Breast epithelium (tissue), 4 donors: ENCODE data around the gene NEU3. TPM values are rescaled to one million over a fixed set of nuclear protein-coding genes. Genes with fewer than 3 reads are reported as not detected.
"Not testable (repeated sequence)": the region's sequence is repeated elsewhere in the genome, so short reads cannot be mapped to it uniquely, and the experiment has no call there.

Source experiments
- DNase-seq, 2 donors: peaks; one replicate each; pipeline ENCODE4 v3.0.0-alpha.2; 2019; ENCODE audit warnings: low spot score in 2 of 2
- H3K27ac ChIP-seq, 2 donors: fragments of 200-600 bp; sonication (generic) in 1 of 2; one replicate each; pipeline ENCODE4 v1.5.1; 2016 to 2019; ENCODE audit warnings: mild to moderate bottlenecking in 1 of 2
- H3K27me3 ChIP-seq, 2 donors: fragments of 200-600 bp; sonication (generic) in 1 of 2; one replicate each; pipeline versions ENCODE4 v1.5.1 to v1.6.0; 2017 to 2019; ENCODE audit warnings: control low read depth in 1 of 2, mild to moderate bottlenecking in 1 of 2
- H3K36me3 ChIP-seq: fragments of 200-600 bp; one replicate; pipeline ENCODE4 v1.5.1; 2019
- H3K4me1 ChIP-seq, 2 donors: fragments of 200-600 bp; sonication (generic); one replicate each; pipeline ENCODE4 v1.5.1; 2016 to 2019; ENCODE audit warnings: control low read depth in 1 of 2
- H3K4me3 ChIP-seq, 3 donors: fragments of 200-600 bp; sonication (generic); 1 replicate in 2 of 3; 2 replicates in 1 of 3; pipeline ENCODE4 v1.5.1; 2016 to 2019; ENCODE audit warnings: mild to moderate bottlenecking in 3 of 3, moderate library complexity in 2 of 3
- H3K9me3 ChIP-seq, 2 donors: fragments of 200-600 bp; sonication (generic) in 1 of 2; one replicate each; pipeline ENCODE4 v1.5.1; 2016 to 2019; ENCODE audit warnings: control low read depth in 1 of 2
- CTCF ChIP-seq, 3 donors: fragments of 450-650 bp; IDR thresholded peaks; one replicate each; pipeline ENCODE4 v1.5.1; 2016 to 2017; ENCODE audit warnings: antibody characterized with exemption in 3 of 3, mild to moderate bottlenecking in 3 of 3, moderate library complexity in 3 of 3
- POLR2A ChIP-seq: fragments of 450-650 bp; IDR thresholded peaks from one replicate; pipeline ENCODE4 v1.6.1; 2016; ENCODE audit warnings: antibody characterized with exemption, mild to moderate bottlenecking, moderate library complexity
- POLR2AphosphoS5 ChIP-seq, 3 donors: sonication (generic); formaldehyde crosslinking; IDR thresholded peaks; one replicate each; pipeline ENCODE4 v1.6.1; 2017; ENCODE audit warnings: antibody characterized with exemption in 3 of 3
- intact Hi-C: fragments of 100-400 bp; cut with DNase I; formaldehyde crosslinking; loops from one replicate; pipeline ENCODE4 v1.15.1; 2023; ENCODE audit warnings: low total_unique reads
- total RNA-seq, 3 donors: library from RNA; depleted of rRNA; stranded (reverse); fragments of >200 nt; gene quantifications; one replicate each; pipeline ENCODE4 v1.1.0, GENCODE V29; 2016

The NEU3 gene
- total RNA-seq, 3 donors from 2014 or later: 11.8 to 12.8 (median 12.4) TPM

- Histone ChIP-seq H3K36me3 (no peaks in the 10 kb centered on the region), H3K4me3 (no peak overlapping the region), H3K9me3 (no peaks in the 10 kb centered on the region), H3K4me1 (no peaks in the 10 kb centered on the region), H3K27me3 (no peaks in the 10 kb centered on the region), H3K27ac (no peak overlapping the region)
- no peak for TF ChIP-seq POLR2A
- no peak for TF ChIP-seq CTCF (IDR thresholded peaks at IDR 0.05)
- no peak for TF ChIP-seq POLR2AphosphoS5 (IDR thresholded peaks at IDR 0.05)
- no peak for DNase-seq
- intact Hi-C loops: no loop called here
Observed at GRCh38 chr11:75011872-75012271, 23.1 kb downstream of the NEU3 start.

GRCh38 chr11:75013051-75013450, 24.3 kb downstream of the NEU3 start:
- intact Hi-C loops: no loop called here
- TF ChIP-seq POLR2AphosphoS5 (IDR thresholded peaks at IDR 0.05) (no peak), CTCF (IDR thresholded peaks at IDR 0.05) (no peak), POLR2A (no peak)
- no peak overlapping the region for H3K4me3 ChIP-seq
- H3K9me3 ChIP-seq: no peaks in the 10 kb centered on the region
- H3K4me1 ChIP-seq: no peaks in the 10 kb centered on the region
- no peak overlapping the region for H3K27ac ChIP-seq
- H3K36me3 ChIP-seq: no peaks in the 10 kb centered on the region
- no peak for DNase-seq
- no peaks in the 10 kb centered on the region for H3K27me3 ChIP-seq

GRCh38 chr11:75014129-75014528, 25.4 kb downstream of the NEU3 start:
- no peak for DNase-seq
- Histone ChIP-seq H3K4me1 (no peaks in the 10 kb centered on the region), H3K27me3 (no peaks in the 10 kb centered on the region), H3K9me3 (no peaks in the 10 kb centered on the region), H3K36me3 (no peaks in the 10 kb centered on the region), H3K27ac (no peak overlapping the region), H3K4me3 (no peak overlapping the region)
- TF ChIP-seq POLR2A: no peak
- TF ChIP-seq CTCF (IDR thresholded peaks at IDR 0.05): no peak
- no peak for TF ChIP-seq POLR2AphosphoS5 (IDR thresholded peaks at IDR 0.05)
- intact Hi-C loops: no loop called here

- H3K27me3 ChIP-seq, H3K9me3 ChIP-seq, H3K4me1 ChIP-seq, H3K4me3 ChIP-seq, H3K27ac ChIP-seq, intact Hi-C loops, DNase-seq, H3K36me3 ChIP-seq: not testable (repeated sequence)
Observed at GRCh38 chr11:75019200-75019599, 30.5 kb downstream of the NEU3 start.

- H3K9me3 ChIP-seq, H3K27me3 ChIP-seq, intact Hi-C loops, H3K4me1 ChIP-seq, H3K27ac ChIP-seq, DNase-seq, H3K4me3 ChIP-seq, H3K36me3 ChIP-seq: not testable (repeated sequence)
Observed at GRCh38 chr11:75020328-75020727, 31.6 kb downstream of the NEU3 start.

GRCh38 chr11:75022296-75022695, 33.6 kb downstream of the NEU3 start:
- no peaks in the 10 kb centered on the region for H3K4me1 ChIP-seq
- TF ChIP-seq POLR2A (no peak), CTCF (IDR thresholded peaks at IDR 0.05) (no peak), POLR2AphosphoS5 (IDR thresholded peaks at IDR 0.05) (no peak)
- intact Hi-C loops: no loop called here
- H3K4me3 ChIP-seq: no peak overlapping the region
- H3K36me3 ChIP-seq: no peaks in the 10 kb centered on the region
- no peak overlapping the region for H3K27ac ChIP-seq
- no peaks in the 10 kb centered on the region for H3K9me3 ChIP-seq
- DNase-seq: no peak
- H3K27me3 ChIP-seq: no peaks in the 10 kb centered on the region
